HT-29 (cell line): ENCODE results near the gene C16orf96. TPM values are rescaled to one million over a fixed set of nuclear protein-coding genes. Genes with fewer than 3 reads are reported as not detected.
"Not testable (repeated sequence)": the region's sequence is repeated elsewhere in the genome, so short reads cannot be mapped to it uniquely, and the experiment has no call there.

Source experiments
- DNase-seq: peaks from one replicate; pipeline ENCODE4 v3.0.0-alpha.2; 2015; ENCODE audit warnings: low spot score
- total RNA-seq: library from RNA; depleted of rRNA; stranded (reverse); fragments of >200 nt; shearing (Covaris generic); gene quantifications from 2 replicates; pipeline ENCODE4 v1.2.3, GENCODE V29; 2014

Gene C16orf96
- total RNA-seq, 1 experiment from 2014 or later, result not detected

DNA sequence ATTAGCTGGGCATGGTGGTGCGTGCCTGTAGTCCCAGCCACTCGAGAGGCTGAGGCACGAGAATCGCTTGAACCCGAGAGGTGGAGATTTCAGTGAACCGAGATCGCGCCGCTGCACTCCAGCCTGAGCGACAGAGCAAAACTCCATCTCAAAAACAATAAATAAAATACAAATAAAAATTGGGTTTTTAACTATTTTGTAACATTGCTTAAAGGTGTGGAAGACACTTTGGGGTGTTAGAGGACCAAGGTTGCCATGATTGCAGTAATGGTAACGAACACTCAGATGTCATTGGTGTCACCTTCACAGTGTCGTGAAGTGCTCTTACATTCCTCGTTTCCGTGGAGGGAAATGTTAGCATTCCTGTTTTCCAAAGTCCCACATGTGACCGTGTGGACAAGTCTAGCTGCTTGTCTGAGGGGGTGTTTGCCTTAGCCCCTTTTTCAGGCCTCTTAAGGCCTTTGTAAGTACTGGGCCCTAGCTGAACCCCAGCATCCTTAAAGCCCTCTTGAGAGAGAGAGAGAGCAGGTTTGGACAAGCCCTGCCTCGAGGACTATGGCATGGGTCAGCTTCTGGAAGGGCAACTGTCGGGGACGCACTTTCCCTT is 8.6 kb downstream of the C16orf96 start:
- no peak for DNase-seq

DNA sequence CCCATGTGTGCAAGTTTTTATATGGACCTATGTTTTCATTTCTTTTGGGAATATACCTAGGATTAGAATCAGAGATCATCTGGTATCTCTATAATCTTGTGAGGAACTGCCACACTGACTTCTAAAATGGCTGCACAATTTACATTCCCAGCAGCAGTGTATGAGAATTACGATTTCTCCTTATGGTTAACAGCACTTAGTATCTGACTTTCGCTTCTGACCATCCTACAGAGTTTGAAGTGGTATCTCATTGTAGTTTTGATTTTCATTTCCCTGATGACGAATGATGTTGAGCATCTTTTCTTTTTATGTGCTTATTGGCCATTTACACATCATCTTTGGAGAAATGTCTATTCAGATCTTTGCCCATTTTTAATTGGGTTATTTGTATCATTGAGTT is 10.0 kb downstream of the C16orf96 start:
- no peak for DNase-seq

DNA sequence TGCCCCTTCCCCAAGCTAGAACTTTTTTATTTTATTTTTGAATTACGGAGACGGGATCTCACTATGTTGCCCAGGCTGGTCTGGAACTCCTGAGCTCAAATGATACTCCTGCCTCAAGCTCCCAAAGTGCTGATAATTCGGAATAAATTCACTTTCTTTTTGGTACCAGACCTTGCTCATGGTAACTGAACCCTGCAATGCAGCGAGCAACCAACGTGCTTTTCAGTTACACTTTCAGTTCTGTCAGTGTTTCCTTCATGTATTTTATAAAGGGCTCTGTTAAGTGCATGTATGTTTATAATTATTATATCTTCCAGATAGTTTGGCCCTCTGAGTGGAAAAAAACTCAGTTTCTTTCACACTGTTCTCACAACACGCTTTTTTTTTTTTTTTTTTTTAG is 13.9 kb downstream of the C16orf96 start:
- DNase-seq, result no peak

DNA sequence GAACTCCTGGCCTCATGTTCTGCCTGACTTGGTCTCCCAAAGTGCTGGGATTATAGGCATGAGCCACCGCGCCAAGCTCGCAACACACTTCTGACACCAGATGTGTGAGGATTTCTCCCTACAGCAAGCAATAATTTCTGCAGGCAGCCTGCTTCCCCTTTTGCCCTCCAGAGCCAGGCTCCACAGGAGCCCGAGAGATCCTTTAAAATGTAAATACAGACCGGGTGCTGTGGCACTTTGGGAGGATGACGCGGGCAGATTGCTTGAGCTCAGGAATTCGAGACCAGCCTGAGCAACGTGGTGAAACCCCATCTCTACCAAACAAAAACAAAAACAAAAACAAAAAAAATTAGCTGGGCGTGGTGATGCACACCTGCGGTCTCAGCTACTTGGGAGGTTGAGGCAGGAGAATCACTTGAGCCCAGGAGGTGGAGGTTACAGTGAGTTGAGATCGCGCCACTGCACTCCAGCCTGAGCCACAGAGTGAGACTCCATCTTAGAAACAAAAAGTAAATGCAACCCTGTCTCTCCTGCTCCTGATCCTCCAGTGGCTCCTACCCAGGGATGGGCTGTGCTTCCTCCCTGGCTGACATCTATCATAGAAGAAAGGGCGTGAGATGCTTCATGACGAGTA is 14.7 kb downstream of the C16orf96 start:
- no peak for DNase-seq

DNA sequence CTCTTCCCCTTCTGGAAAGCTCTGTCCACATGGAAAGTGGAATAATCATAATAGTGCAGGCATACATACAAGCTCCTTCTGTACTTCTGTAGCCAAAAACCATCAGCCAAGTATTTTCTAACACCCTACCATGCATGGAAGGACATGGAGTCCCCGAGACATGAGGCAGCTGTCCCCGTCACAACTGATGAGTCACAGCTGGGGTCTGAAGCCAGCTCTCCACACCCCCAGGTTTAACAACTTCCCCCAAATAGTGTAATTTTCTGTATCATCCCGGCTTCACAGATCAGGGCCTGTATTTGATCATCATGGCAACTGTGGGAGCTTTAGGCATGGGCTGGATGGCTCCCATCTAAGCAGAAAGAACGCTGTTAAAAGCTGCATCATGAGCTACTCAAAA is 16.6 kb downstream of the C16orf96 start:
- no peak for DNase-seq

DNA sequence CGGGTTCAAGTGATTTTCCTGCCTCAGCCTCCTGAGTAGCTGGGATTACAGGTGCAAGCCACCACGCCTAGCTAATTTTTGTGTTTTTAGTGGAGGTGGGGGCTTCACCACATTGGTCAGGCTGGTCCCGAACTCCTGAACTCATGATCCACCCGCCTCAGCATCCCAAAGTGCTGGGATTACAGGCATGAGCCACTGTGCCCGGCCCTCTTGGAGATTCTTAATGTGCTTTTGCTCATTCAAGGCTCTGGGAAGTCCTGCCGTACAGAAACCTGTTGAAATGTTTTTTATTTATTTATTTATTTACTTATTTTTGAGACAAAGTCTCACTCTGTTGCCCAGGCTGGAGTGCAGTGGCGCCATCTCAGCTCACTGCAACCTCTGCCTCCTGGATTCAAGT is 17.8 kb downstream of the C16orf96 start:
- DNase-seq, result not testable (repeated sequence)

DNA sequence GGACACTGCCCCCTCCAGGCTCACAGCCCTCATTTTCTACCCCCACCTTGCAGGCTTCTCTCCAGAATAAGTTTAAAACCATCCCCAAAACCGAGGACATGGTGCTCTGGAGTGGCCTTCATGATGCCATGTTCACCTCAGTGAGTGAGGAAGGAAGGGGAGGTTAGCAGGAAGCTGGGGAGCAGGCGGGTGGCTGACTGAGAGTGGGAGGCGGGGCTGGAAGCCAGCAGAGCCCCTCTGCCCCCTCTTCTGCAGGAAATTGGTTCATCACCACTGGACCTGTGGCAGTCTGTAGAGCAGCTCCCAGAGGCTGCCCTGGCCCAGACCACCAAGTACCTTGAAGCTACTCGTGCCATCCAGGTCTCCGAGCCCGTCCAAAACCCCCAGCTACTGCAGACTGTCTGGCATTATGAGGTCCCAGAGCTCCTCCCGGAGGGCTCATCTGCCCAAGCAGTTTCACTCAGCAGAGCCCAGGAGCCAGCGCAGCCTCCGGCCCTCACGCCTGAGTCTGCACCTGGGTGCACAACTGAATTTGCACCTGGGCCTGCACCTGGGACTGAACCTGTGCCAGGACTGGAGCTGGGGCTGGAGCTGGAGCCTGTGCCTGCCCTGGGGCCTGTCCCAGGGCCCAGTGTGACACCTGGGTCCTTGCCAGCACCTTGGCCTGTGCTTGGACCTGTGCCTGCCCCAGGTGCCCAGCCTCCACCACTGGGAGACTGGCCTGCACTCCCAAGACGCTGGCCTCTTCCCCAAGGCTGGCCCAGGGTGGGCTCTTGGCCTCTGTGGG is 19.0 kb downstream of the C16orf96 start:
- no peak for DNase-seq

DNA sequence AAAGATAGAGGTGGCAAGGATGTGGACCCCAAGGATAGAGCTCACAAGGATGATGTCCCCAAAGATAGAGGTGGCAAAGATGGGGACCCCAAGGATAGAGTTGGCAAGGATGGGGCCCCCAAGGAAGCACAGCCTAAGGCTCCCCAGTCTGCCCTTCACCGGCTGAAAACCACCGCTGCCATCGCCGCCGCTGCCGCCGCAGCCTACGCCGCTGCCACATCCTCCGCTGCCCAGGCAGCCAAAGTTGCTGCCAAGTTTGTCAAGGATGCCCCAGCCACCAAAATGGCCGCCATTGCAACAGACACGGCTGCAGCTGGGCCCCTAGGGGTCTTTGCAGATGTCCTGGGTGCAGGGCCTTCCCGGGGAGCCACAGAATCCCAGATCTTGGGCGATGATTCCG is 19.9 kb downstream of the C16orf96 start:
- no peak for DNase-seq

DNA sequence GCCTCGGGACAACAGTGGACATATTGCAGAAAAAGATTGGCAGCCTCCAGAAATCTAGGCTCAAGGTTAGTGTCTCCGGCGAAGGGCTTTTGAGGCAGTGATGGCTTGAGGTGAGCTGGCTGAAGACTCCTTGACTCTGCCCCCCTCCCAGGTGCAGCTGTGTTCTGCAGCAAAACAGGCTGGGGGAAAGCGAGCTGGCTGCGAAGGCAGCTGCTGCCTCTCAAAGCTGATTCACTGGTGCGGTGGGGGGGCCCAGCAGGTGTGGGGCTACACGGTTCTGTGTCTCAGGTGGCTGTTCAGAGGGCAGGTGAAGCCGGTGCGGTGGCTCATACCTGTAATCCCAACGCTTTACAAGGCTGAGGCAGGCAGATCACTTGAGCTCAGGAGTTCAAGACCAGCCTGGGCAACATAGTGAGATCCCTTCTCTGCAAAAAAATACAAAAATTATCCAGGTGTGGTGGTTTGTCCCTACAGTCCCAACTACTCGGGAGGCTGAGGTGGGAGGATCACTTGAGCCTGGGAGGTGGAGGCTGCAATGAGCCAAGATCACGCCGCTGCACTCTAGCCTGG is 22.9 kb downstream of the C16orf96 start:
- DNase-seq, result no peak

DNA sequence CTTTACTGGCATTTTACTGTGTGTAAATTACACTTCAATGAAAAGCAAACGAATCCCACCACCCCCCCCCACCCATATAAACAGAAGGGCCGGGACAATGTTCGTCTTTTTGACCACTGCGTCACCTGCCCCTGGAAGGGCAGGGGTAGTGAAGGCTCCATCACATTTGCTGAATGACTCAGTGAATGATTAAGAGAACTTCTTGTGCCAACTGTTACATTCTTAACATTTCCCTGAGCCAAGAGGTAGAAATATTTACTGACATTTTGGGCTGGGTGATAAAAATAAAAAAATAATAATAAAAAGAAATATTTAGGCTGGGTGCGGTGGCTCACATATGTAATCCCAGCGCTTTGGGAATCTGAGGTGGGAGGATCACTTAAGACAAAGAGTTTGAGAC is 24.1 kb downstream of the C16orf96 start:
- DNase-seq, result no peak

DNA sequence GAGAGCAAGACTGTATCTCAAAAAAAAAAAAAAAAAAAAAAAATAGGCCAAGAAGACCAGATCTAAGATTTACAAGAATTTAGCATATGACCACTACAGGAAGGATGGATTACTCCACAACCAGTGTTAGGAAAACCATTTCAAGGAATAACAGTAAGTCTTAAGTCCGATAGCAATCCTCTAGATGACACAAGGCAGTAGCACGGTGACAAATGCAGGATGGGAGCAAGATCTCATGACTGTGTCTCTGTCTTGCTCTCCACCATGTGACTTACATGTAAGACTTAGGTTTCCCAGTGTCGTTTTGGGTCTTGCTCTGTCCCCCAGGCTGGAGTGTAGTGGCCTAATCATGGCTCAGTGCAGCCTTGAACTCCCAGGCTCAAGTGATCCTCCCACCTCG is 27.8 kb downstream of the C16orf96 start:
- DNase-seq, result no peak

DNA sequence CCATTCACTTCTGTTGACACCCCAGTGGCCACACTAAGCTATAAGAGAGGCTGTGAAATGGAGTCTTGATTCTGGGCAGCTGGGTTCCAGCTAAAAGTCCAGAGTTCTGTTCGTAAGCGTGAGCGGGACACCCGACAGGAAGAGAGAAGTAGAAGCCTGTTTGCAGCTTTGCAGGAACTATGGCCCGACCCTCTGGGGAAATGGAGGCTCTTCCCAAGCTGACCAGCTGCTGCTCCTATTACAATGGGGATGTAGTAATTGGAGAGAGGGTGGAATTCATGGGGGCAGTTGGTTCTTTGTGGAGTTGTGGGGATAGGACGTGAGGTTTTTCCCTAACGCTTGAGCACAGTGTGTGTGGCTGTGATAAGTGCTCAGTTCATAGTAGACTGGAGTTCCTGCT is 30.2 kb downstream of the C16orf96 start:
- DNase-seq, result no peak

DNA sequence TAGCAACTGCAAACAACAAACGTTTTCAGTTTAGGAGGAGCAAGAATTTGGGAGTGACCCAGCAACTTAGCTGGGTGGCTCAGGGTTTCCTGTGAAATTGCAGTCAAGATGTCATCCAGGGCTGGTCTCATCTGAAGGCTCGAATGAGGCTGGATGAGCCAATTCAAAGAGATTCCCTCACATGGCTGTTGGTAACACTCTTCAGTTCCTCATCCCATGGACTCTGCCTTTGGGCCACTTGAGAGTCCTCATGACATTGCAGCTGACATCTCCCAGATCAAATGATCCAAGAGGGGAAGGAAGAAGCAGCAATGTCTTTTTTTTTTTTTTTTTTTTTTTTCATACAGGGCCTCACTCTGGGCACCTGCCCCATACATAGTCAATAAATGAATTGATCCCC is 32.2 kb downstream of the C16orf96 start:
- DNase-seq, result no peak

DNA sequence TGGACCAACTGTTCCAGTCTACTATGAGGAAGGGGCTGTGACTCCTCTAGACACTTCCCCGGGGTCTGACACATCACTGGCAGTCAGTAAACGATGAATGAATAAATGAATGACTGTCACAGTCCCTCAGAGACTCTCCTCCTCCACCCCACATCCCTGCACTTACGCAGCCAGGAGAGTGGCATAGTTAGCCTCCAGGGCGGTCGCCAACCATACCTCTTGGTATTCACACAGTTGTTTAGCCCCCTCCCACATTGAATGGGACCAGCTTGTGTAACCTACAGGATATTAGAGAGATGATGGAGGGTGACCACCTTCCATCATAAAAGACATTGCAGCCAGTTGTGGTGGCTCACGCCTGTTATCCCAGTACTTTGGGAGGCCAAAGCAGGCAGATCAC is 32.8 kb downstream of the C16orf96 start:
- DNase-seq, result no peak

DNA sequence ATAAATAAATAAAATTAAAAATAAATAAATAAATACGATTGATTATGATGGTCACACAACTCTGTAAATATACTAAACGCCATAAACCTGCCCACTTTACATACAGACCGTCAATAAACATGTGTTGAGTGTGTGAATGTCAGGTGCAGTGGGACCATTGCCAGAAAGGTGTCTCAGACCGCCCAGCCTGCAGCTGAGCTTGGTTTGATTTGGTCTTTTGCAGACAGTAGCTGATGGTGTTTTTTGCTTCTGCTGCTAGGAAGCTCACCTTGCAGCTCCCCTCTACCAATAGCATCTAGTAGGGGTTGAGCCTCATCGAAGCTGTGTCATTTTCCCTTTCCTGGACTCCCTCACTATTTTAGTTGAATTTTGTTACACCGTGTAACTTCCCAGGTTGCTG is 35.1 kb downstream of the C16orf96 start:
- DNase-seq, result no peak

DNA sequence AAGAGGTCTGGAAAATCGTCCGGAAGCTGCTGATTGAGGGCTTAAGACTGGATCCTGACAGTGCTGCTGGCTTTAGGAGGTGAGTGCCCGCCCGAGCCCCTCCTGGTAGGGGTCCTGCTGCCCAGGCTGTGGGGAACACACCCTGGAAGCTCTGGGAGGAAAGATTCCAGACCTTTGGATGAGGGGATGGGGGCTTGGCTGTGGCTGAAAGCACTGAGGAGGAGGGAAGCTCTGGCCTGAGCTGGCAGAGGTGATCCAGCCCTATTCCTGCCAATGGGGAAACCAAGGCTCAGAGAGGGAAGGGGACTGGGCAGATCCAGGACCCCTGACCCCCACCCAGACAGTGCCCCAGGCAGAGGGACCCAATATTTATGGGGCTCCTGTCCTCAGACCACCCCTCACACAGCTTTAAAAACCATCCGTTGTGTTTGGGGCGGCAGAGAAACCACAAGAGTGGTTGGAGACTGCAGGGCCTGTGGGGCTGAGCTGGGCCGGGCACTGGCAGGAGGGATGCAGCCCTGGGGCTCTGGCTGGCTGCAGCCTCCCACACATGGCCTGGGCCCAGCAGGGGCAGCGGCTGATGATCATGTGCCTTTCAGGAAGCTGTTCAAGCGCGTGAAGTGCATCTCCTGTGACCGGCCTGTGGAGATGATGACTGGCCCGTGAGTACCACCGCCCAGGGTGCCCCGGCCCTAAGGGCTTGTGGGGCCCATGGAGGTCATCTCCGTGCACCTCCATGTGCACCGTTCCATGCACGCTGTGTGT is 35.7 kb downstream of the C16orf96 start:
- no peak for DNase-seq

DNA sequence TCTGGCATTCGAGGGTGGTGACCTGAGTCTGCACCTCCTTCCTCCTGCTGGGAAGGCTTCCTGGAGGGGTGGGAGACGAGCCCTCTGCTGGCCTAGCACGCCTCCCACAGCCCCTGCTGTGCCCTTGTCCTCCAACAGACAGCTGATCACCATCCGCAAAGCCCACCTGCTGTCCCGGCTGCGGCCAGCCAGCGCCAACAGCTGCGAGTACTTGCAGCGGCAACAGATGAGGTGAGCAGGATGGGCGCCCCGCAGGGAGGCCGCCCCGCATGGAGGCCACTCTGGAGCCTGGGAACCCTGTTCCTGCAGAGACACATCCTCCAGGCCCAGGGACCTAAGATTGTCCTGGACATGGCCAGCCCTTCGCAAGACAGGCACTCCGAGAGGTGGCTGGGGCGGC is 36.9 kb downstream of the C16orf96 start:
- no peak for DNase-seq

DNA sequence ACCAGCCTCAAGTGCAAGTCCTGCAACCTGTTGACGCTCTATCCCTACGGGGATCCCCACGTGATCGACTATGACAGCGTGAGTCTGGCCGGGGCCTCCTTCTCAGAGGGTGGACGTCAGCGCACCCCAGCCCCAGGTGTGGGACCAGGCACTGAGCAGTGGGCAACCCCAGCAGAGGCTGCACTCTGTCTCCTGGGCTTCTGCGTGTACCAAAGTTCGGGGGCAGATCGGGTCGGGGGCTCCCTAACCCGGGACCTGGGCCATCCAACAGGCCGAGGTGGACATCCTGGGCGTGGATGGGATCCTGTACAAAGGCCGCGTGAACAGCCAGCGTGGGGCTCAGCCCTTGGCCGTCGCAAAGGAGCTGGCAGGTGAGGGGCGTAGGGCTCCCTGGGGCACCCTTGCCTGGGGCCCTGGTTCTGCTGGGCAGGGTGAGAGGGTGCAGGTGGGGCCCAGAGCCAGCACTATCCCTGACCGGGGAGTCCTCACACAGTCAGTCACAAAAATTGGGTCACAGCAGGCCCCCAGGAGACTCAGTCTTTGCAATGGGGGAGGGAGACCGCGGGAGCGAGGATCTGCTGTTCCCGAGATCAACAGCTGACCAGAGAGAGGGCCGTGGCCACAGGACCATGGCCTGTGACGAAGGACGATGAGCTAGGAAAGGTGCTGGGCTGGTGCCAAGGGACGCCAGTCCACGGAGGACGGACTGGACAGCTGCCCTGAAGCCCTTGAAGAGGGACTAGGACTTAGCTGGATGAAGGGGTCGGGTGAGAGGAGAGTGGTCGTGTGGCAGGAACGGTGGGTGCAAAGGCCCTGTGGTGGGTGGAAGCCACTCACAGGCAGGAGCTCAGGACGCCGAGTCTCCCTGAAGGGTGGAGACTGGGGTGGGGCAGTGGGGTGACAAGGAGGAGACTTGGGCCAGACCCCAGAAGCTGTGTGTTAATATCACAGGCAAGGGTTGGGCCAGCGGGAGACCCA is 38.6 kb downstream of the C16orf96 start:
- DNase-seq, result no peak

DNA sequence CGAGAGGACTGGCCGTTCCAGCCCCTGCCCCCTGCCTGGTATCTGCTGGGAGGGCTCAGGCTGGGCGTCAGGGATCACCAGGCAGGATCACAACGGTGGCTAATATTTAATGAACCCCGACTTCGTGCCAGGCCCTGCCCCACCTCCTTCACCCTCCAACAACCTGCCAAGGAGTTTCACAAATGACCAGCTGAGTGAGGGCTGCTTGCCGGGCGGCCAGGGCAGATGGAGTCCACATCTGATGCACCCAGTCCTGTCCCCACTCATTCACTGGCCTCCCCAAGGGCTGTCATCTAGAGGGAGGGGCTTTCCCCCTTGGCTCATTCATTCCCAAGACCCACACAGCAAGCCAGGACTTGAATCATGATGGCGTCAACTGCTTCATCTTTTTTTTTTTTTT is 41.0 kb downstream of the C16orf96 start:
- no peak for DNase-seq

DNA sequence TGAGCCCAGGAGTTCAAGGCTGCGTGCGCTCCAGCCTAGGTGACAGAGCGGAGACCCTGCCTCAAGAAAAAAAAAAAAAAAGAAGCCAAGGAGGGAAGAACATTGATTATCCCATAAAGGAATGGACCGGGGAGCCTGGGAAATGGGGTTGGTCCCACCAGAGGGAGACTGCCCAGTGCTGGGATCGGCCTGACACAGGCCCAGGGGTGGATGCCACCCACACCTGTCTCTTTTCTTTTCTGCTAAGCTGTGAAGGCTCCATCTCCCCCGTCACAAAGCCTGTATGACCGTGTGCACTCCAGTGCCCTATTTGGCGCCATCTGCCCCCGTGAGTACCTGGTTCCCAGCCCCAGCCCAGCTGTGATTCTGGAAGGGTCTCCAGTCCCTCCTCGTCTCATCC is 42.9 kb downstream of the C16orf96 start:
- no peak for DNase-seq

DNA sequence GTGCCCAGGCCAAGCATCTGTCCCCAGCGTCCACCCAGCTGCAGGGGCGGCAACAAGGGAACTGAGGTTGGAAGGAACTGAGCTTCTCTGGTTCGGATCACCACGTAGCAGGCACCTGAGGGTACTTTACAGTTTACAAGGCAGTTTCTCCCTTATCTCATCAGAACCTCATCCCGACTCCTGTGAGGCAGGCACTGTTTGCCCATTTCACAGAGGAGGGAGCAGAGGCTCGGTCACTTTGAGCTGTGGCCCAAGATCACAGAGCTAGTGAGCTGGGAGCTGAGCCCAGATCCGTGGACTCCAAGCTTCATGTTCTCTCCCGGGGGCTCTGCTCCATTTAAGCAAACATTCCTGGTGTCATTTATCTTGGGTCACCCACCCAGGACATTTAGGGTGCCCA is 43.4 kb downstream of the C16orf96 start:
- DNase-seq, result no peak
